K562 (cell line): Measurements from ENCODE around the gene DDAH1. TPM values are rescaled to one million over a fixed set of nuclear protein-coding genes. Genes with fewer than 3 reads are reported as not detected.

ENCODE experiments used
- ATF4 ChIP-seq: fragments of 450-650 bp; formaldehyde crosslinking; IDR thresholded peaks from 2 replicates; pipeline ENCODE4 v1.4.0; 2022; ENCODE audit warnings: mild to moderate bottlenecking, moderate library complexity
- CHD4 ChIP-seq: fragments of 200-600 bp; sonication (generic); IDR thresholded peaks from 3 replicates; pipeline ENCODE4 v1.6.1; 2012; ENCODE audit warnings: low read depth, mild to moderate bottlenecking, mixed read lengths, low read length, inconsistent platforms; ENCODE audit not compliant: insufficient read depth, insufficient replicate concordance, poor library complexity, severe bottlenecking
- CXXC5 ChIP-seq: fragments of 250-450 bp; sonication (Bioruptor Pico); IDR thresholded peaks from 2 replicates; pipeline ENCODE4 v1.8.0; 2022; ENCODE audit warnings: inconsistent platforms, mild to moderate bottlenecking, moderate library complexity
- DNMT1 ChIP-seq: fragments of 450-650 bp; IDR thresholded peaks from 2 replicates; pipeline ENCODE4 v1.6.1; 2016; ENCODE audit warnings: antibody characterized with exemption, mild to moderate bottlenecking
- E2F3 ChIP-seq: fragments of 250-450 bp; sonication (Bioruptor Pico); IDR thresholded peaks from 2 replicates; pipeline ENCODE4 v1.4.0; 2020; ENCODE audit warnings: mild to moderate bottlenecking
- ELF4 ChIP-seq: fragments of 450-650 bp; formaldehyde crosslinking; IDR thresholded peaks from 2 replicates; pipeline ENCODE4 v1.4.0; 2022; ENCODE audit warnings: missing genetic modification characterization
- HCFC1 ChIP-seq: IDR thresholded peaks from 2 replicates; pipeline ENCODE4 v1.6.1; 2012; ENCODE audit warnings: low read depth, low read length, improper control_type of control experiment
- KAT8 ChIP-seq: fragments of 450-650 bp; IDR thresholded peaks from 2 replicates; pipeline ENCODE4 v1.6.1; 2016; ENCODE audit warnings: low read depth, mild to moderate bottlenecking
- KDM2B ChIP-seq: fragments of 250-450 bp; sonication (Bioruptor Pico); IDR thresholded peaks from 2 replicates; pipeline ENCODE4 v1.8.0; 2021; ENCODE audit warnings: mild to moderate bottlenecking, moderate library complexity
- NONO ChIP-seq, 2 experiments: fragments of 200-400 bp in 1 of 2; fragments of 450-650 bp in 1 of 2; formaldehyde crosslinking in 1 of 2; IDR thresholded peaks; 2 replicates each; pipeline ENCODE4 v1.6.1; 2017; ENCODE audit warnings: low read depth in 2 of 2, mild to moderate bottlenecking in 2 of 2, moderate library complexity in 2 of 2, low read length in 1 of 2
- PHB2 ChIP-seq: fragments of 450-650 bp; IDR thresholded peaks from 2 replicates; pipeline ENCODE4 v1.6.1; 2017; ENCODE audit warnings: low read depth
- PRPF4 ChIP-seq: fragments of 200-400 bp; formaldehyde crosslinking; IDR thresholded peaks from one replicate; pipeline ENCODE4 v1.6.1; 2017; ENCODE audit warnings: low read length, low read depth, mild to moderate bottlenecking; ENCODE audit not compliant: insufficient read depth, poor library complexity, severe bottlenecking
- RAD21 ChIP-seq, 2 experiments: fragments of 250-450 bp in 1 of 2; fragments of 450-650 bp in 1 of 2; sonication (Bioruptor Pico) in 1 of 2; formaldehyde crosslinking in 1 of 2; IDR thresholded peaks in 1 of 2; conservative IDR thresholded peaks in 1 of 2; 2 replicates each; pipeline versions ENCODE4 v1.4.0 to v1.8.0; 2020 to 2022; ENCODE audit warnings: mild to moderate bottlenecking in 2 of 2, moderate library complexity in 1 of 2
- RBM17 ChIP-seq: fragments of 200-400 bp; formaldehyde crosslinking; IDR thresholded peaks from 2 replicates; pipeline ENCODE4 v1.6.1; 2017; ENCODE audit warnings: low read depth, mild to moderate bottlenecking, low read length, borderline replicate concordance
- RFX7 ChIP-seq: fragments of 250-450 bp; sonication (Bioruptor Pico); IDR thresholded peaks from 2 replicates; pipeline ENCODE4 v1.5.1; 2021; ENCODE audit warnings: mild to moderate bottlenecking
- SIN3A ChIP-seq, 2 experiments: fragments of 150-350 bp in 1 of 2; IDR thresholded peaks; 2 replicates each; pipeline ENCODE4 v1.6.1; 2011 to 2016; ENCODE audit warnings: borderline replicate concordance in 2 of 2, low read depth in 2 of 2, low read length in 2 of 2, mild to moderate bottlenecking in 2 of 2, moderate library complexity in 2 of 2; ENCODE audit not compliant: control insufficient read depth in 1 of 2
- SRSF3 ChIP-seq: fragments of 200-400 bp; formaldehyde crosslinking; IDR thresholded peaks from 2 replicates; pipeline ENCODE4 v1.6.1; 2016; ENCODE audit warnings: mild to moderate bottlenecking, low read length, moderate library complexity; ENCODE audit not compliant: insufficient read depth
- ZEB2 ChIP-seq: fragments of 450-650 bp; IDR thresholded peaks from 2 replicates; pipeline ENCODE4 v1.6.1; 2016
- ZNF165 ChIP-seq: fragments of 250-450 bp; sonication (Bioruptor Pico); IDR thresholded peaks from 2 replicates; pipeline ENCODE4 v1.4.0; 2020; ENCODE audit warnings: borderline replicate concordance
- ZNF175 ChIP-seq: fragments of 200-800 bp; sonication (Bioruptor generic); IDR thresholded peaks from 2 replicates; pipeline ENCODE4 v1.6.1; 2016; ENCODE audit warnings: low read depth, mild to moderate bottlenecking, missing genetic modification characterization, missing compliant biosample characterization
- ZNF239 ChIP-seq: fragments of 250-450 bp; sonication (Bioruptor Pico); IDR thresholded peaks from 2 replicates; pipeline ENCODE4 v1.4.0; 2020; ENCODE audit warnings: mild to moderate bottlenecking
- ZNF311 ChIP-seq: fragments of 250-450 bp; sonication (Bioruptor Pico); IDR thresholded peaks from 2 replicates; pipeline ENCODE4 v1.4.0; 2020; ENCODE audit warnings: mild to moderate bottlenecking, moderate library complexity
- ZNF384 ChIP-seq: IDR thresholded peaks from 2 replicates; pipeline ENCODE4 v1.6.1; 2012; ENCODE audit warnings: low read depth, low read length, improper control_type of control experiment
- ZNF431 ChIP-seq: sonication (generic); formaldehyde crosslinking; IDR thresholded peaks from 2 replicates; pipeline ENCODE4 v1.8.0; 2022; ENCODE audit warnings: mild to moderate bottlenecking, missing genetic modification reagents
- polyA plus RNA-seq, 8 experiments: library from polyadenylated mRNA; depleted of rRNA in 4 of 8; stranded (reverse) in 5 of 8; unstranded in 3 of 8; fragments of >200 nt; fragmentation: Nextera tagmentation in 2 of 8; fragmentation: Illumina TruSeq in 1 of 8; extraction: Ambion mirVana in 2 of 8; extraction: Trizol in 1 of 8; gene quantifications; 2 replicates each; pipeline versions ENCODE4 v1.2.1 to v1.2.3, GENCODE V29; 2011 to 2014; ENCODE audit warnings: inconsistent platforms in 1 of 8, missing spikeins in 1 of 8
- total RNA-seq, 7 experiments: library from RNA; depleted of rRNA in 6 of 7; stranded (reverse); fragments of >200 nt in 6 of 7; fragmentation: Illumina TruSeq in 2 of 7; extraction: Trizol in 2 of 7; gene quantifications; 2 replicates each; pipeline versions ENCODE4 v1.2.1 to v1.2.3, GENCODE V29; 2011 to 2021; ENCODE audit warnings: low replicate concordance in 1 of 7
- TF ChIP-seq, protein P1 (sequence below), 2 experiments: fragments of 250-450 bp in 1 of 2; fragments of 450-650 bp in 1 of 2; sonication (Bioruptor Pico) in 1 of 2; IDR thresholded peaks; 2 replicates each; pipeline versions ENCODE4 v1.6.1 to v1.8.0; 2016 to 2021; ENCODE audit warnings: mild to moderate bottlenecking in 2 of 2, moderate library complexity in 2 of 2, missing compliant biosample characterization in 1 of 2, missing genetic modification characterization in 1 of 2
- TF ChIP-seq, protein P2 (sequence below): fragments of 250-450 bp; sonication (Bioruptor Pico); IDR thresholded peaks from 2 replicates; pipeline ENCODE4 v1.5.1; 2021; ENCODE audit warnings: mild to moderate bottlenecking

The DDAH1 gene
- total and polyA plus RNA-seq, 9 of the 15 experiments (the other 6 are each of a cell fraction or from before 2014, with no cell fraction given): 0.04 to 0.24 (median 0.10) TPM

DNA sequence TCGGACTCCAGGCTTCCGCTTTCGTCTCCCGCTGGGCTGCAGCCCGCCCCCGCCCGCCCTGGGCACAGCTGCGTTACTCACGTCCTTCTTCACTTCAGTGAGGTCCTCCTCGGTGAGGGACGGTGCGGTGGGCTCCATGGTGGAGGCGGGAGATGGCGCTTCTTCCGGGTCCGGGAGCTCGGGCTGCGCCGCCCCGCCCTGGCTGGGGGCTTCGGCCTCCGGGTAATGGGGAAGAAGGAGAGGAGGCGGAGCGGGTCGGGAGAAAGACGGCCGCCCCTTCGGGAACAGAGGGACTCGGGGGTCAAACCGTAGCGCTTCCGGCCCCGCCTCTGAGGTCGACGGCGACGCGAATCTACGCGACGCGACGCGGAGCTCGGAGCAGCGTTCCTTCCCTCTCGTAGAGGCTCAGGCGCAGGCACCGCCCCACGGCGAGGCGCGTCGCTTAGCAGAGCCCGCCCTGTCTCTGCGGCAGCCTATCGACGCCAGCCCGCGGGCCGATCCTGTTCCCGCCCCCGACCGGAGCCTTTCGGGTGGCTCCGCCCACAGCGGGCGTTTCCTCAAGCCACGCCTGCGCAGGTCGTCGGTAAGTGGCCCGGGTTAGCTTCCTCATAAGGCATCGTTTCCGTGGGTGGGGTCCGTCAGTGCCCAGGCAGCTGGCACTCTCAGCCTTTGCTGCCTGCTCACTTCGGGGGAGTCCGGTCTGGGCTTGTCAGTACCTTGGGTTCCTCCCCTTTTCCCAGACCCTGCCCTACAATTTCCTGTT is 188.6 kb downstream of the DDAH1 start, which contains the start of gene BCL10 (continued):
- TF ChIP-seq, protein P1, sequence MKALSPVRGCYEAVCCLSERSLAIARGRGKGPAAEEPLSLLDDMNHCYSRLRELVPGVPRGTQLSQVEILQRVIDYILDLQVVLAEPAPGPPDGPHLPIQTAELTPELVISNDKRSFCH (CRISPR knock-in tag; IDR thresholded peaks at IDR 0.05): no peak
- TF ChIP-seq, protein P1 (tag; IDR thresholded peaks at IDR 0.05): no peak
- peak; percentile 10; the same call in 1 of the 2 replicates for TF ChIP-seq ATF4 (CRISPR knock-in tag)
- no peak for TF ChIP-seq ZNF384
- no peak for TF ChIP-seq ELF4 (CRISPR knock-in tag)
- TF ChIP-seq, protein P2, sequence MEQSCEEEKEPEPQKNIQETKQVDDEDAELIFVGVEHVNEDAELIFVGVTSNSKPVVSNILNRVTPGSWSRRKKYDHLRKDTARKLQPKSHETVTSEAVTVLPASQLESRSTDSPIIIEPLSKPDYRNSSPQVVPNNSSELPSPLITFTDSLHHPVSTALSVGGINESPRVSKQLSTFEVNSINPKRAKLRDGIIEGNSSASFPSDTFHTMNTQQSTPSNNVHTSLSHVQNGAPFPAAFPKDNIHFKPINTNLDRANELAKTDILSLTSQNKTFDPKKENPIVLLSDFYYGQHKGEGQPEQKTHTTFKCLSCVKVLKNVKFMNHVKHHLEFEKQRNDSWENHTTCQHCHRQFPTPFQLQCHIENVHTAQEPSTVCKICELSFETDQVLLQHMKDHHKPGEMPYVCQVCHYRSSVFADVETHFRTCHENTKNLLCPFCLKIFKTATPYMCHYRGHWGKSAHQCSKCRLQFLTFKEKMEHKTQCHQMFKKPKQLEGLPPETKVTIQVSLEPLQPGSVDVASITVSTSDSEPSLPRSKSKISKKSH (CRISPR knock-in tag): no peak
- TF ChIP-seq CHD4: no peak
- peak; percentile 33 for TF ChIP-seq PRPF4
- TF ChIP-seq ZNF239 (CRISPR knock-in tag): no peak; the same call in 1 of the 2 replicates
- no peak for TF ChIP-seq DNMT1
- TF ChIP-seq CXXC5 (CRISPR knock-in tag): peak; percentile 96
- TF ChIP-seq ZNF165 (CRISPR knock-in tag): no peak
- no peak for TF ChIP-seq KDM2B
- TF ChIP-seq PHB2: no peak
- TF ChIP-seq ZNF311 (CRISPR knock-in tag): no peak
- TF ChIP-seq RAD21 (CRISPR knock-in tag; conservative IDR thresholded peaks at IDR 0.05 in 1 of 2, IDR thresholded peaks at IDR 0.05 in 1 of 2): no peak
- no peak for TF ChIP-seq RBM17
- TF ChIP-seq E2F3 (CRISPR knock-in tag): no peak
- peak; percentile 77 for TF ChIP-seq HCFC1
- peak; percentile 23 to 73; a peak in 2 of 4 replicates for TF ChIP-seq SIN3A (IDR thresholded peaks at IDR 0.05; ENCODE audit: borderline replicate concordance in 2 of 2, control insufficient read depth in 1 of 2, low read depth in 2 of 2, low read length in 2 of 2)
- TF ChIP-seq ZEB2: no peak
- no peak for TF ChIP-seq RFX7
- no peak for TF ChIP-seq NONO (IDR thresholded peaks at IDR 0.05; ENCODE audit: low read depth in 2 of 2, low read length in 1 of 2)
- no peak for TF ChIP-seq ZNF175 (CRISPR knock-in tag)
- TF ChIP-seq SRSF3: no peak
- TF ChIP-seq KAT8: no peak
- no peak for TF ChIP-seq ZNF431 (CRISPR knock-in tag)
